Astrocyte (in vitro differentiated cells and primary cell): ENCODE results near the gene DNMBP.

Experiments used
- CTCF ChIP-seq: IDR thresholded peaks from 2 replicates; pipeline ENCODE4 v1.5.1; 2011; ENCODE audit warnings: low read depth, mild to moderate bottlenecking, inconsistent platforms, low read length, moderate library complexity; ENCODE audit not compliant: insufficient read depth
- EZH2 ChIP-seq: IDR thresholded peaks from 2 replicates; pipeline ENCODE4 v1.6.1; 2012; ENCODE audit warnings: mild to moderate bottlenecking, low read length, inconsistent platforms; ENCODE audit not compliant: insufficient read depth

DNA sequence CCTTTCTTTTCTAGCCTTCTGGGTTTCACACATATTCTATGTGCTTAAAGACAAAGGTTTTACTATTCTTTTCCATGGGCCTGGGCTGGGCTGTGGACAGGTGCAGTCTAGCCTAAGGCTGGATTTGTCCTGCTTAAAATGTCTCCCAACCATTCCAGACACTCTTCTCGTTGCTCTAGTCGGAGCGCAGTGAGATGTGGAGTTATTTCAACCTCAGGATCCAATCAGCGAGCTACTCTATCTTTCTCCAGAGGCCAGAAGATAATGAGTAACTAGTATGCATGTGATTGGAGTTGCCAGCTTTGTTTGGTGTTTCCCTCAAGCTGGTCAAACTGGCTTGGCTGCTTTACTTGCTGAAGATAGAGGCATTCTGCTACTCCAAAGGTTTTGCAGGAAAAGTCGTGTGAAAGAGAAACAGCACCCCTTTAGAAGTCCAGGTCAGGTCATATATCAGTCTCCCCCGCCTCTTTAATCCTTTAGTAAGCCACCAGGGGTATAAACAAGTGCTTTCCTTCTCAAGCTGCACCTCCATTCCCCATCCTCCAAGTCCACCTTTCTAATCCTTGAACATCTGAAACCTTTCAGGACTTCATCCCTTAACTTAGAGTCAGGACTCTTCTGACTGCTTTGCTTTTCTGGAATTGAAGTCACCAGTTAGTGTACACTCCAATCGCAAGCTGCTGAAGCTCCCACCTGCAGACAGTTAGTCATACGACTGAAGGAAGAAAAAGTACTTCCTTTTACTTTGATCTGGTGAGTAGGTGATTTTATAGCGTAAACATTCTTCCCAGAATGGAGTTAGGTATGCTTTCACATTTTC, 78.8 kb downstream of the DNMBP start:
- TF ChIP-seq CTCF (no peak), EZH2 (no peak)
